Endothelial cell of umbilical vein (primary cell): ENCODE measurements around the gene IL4I1. TPM values are rescaled to one million over a fixed set of nuclear protein-coding genes. Genes with fewer than 3 reads are reported as not detected.

Source experiments
- BruUV-seq: library from RNA; stranded (reverse); fragments of 400-500 nt; replicated peaks from 2 replicates; lab custom pipeline; 2021; lab: Mats Ljungman, UMichigan
- CTCF ChIA-PET: fragments of 300-600, 350-600 bp; sonication (Branson Sonifier 250); formaldehyde crosslinking; loops from one replicate; lab custom pipeline; 2021; ENCODE audit warnings: antibody characterized with exemption, inconsistent platforms; lab: Charles Lee
- POLR2A ChIA-PET: fragments of 300-600, 350-600 bp; sonication (Branson Sonifier 250); formaldehyde crosslinking; loops from one replicate; lab custom pipeline; 2021; ENCODE audit warnings: antibody characterized with exemption, inconsistent platforms; lab: Charles Lee
- DNase-seq: peaks from one replicate; pipeline ENCODE4 v3.0.0-alpha.2; 2011; ENCODE audit warnings: low read depth, low spot score
- FAIRE-seq: peaks from 2 replicates; lab custom pipeline; 2011; peaks lifted over from hg19 to GRCh38; lab: Jason Lieb, UNC
- H2AFZ ChIP-seq: 2 replicates; pipeline ENCODE4 v1.6.0; 2012; ENCODE audit warnings: low read depth, low read length, control low read depth, inconsistent platforms
- H3K27ac ChIP-seq: 2 replicates; pipeline ENCODE4 v1.5.1; 2011; ENCODE audit warnings: low read depth, mild to moderate bottlenecking, control low read depth, low read length, moderate library complexity; ENCODE audit not compliant: insufficient read depth
- H3K27me3 ChIP-seq, 2 experiments: 2 replicates each; pipeline versions ENCODE4 v1.6.0 to v1.6.1; 2011; ENCODE audit warnings: low read length in 2 of 2, mixed read lengths in 1 of 2; ENCODE audit not compliant: control insufficient read depth in 2 of 2, insufficient read depth in 2 of 2
- H3K36me3 ChIP-seq, 2 experiments: 2 replicates in 1 of 2; 3 replicates in 1 of 2; pipeline ENCODE4 v1.5.1; 2011; ENCODE audit warnings: low read length in 2 of 2, mild to moderate bottlenecking in 1 of 2, moderate library complexity in 1 of 2; ENCODE audit not compliant: control insufficient read depth in 2 of 2, insufficient read depth in 2 of 2; ENCODE audit errors: extremely low read depth in 1 of 2
- H3K4me1 ChIP-seq: 3 replicates; pipeline ENCODE4 v1.5.1; 2011; ENCODE audit warnings: mild to moderate bottlenecking, low read length; ENCODE audit not compliant: control insufficient read depth, insufficient read depth; ENCODE audit errors: extremely low read depth
- H3K4me2 ChIP-seq: 2 replicates; pipeline ENCODE4 v1.6.1; 2011; ENCODE audit warnings: low read length, control low read depth, mixed read lengths; ENCODE audit not compliant: insufficient read depth
- H3K4me3 ChIP-seq, 3 experiments: fragments of 200-600 bp in 1 of 3; sonication (generic), shearing (Covaris generic) in 1 of 3; replicated peaks in 1 of 3; 2 replicates each; pipeline ENCODE4 v1.5.1; 2011 to 2016; ENCODE audit warnings: control low read depth in 3 of 3, low read length in 3 of 3, mild to moderate bottlenecking in 2 of 3, inconsistent platforms in 1 of 3, low read depth in 1 of 3, moderate library complexity in 1 of 3; ENCODE audit not compliant: insufficient read depth in 1 of 3
- H3K79me2 ChIP-seq: 2 replicates; pipeline ENCODE4 v1.6.0; 2012; ENCODE audit warnings: low read length, inconsistent platforms; ENCODE audit not compliant: control insufficient read depth, insufficient read depth
- H3K9ac ChIP-seq: replicated peaks from 2 replicates; pipeline ENCODE3; 2011; ENCODE audit warnings: low read length, control low read depth; ENCODE audit not compliant: insufficient read depth; ENCODE audit errors: extremely low read depth
- H3K9me1 ChIP-seq: replicated peaks from 3 replicates; pipeline ENCODE4 v1.6.0; 2011; ENCODE audit warnings: mild to moderate bottlenecking, low read length; ENCODE audit not compliant: control insufficient read depth, insufficient read depth; ENCODE audit errors: extremely low read depth
- H3K9me3 ChIP-seq: replicated peaks from 2 replicates; pipeline ENCODE4 v1.5.1; 2012; ENCODE audit warnings: low read length, inconsistent platforms; ENCODE audit not compliant: control insufficient read depth, insufficient read depth
- H4K20me1 ChIP-seq: replicated peaks from 2 replicates; pipeline ENCODE3; 2011; ENCODE audit warnings: mild to moderate bottlenecking, low read length; ENCODE audit not compliant: control insufficient read depth, insufficient read depth; ENCODE audit errors: extremely low read depth
- CTCF ChIP-seq, 2 donors: IDR thresholded peaks; 1 replicate in 1 of 2; 2 replicates in 1 of 2; pipeline ENCODE4 v1.5.1; 2011; ENCODE audit warnings: low read length in 2 of 2, mild to moderate bottlenecking in 2 of 2, moderate library complexity in 2 of 2, control low read depth in 1 of 2, inconsistent platforms in 1 of 2, low read depth in 1 of 2; ENCODE audit not compliant: insufficient read depth in 1 of 2; ENCODE audit errors: extremely low read depth in 1 of 2
- EZH2 ChIP-seq: IDR thresholded peaks from 2 replicates; pipeline ENCODE4 v1.6.1; 2012; ENCODE audit warnings: borderline replicate concordance, low read depth, mild to moderate bottlenecking, moderate library complexity, low read length, inconsistent platforms; ENCODE audit not compliant: severe bottlenecking
- FOS ChIP-seq: IDR thresholded peaks from 2 replicates; pipeline ENCODE4 v1.6.1; 2011; ENCODE audit warnings: mild to moderate bottlenecking, low read length, moderate library complexity, borderline replicate concordance; ENCODE audit not compliant: insufficient read depth
- GATA2 ChIP-seq: IDR thresholded peaks from 2 replicates; pipeline ENCODE4 v1.7.0; 2011; ENCODE audit warnings: low read depth, mild to moderate bottlenecking, moderate library complexity, mixed read lengths, low read length; ENCODE audit not compliant: insufficient read length, insufficient read depth
- JUN ChIP-seq: IDR thresholded peaks from 2 replicates; pipeline ENCODE4 v1.6.1; 2011; ENCODE audit warnings: borderline replicate concordance, low read depth; ENCODE audit not compliant: insufficient read length, insufficient read depth
- MAX ChIP-seq: IDR thresholded peaks from 2 replicates; pipeline ENCODE4 v1.6.1; 2011; ENCODE audit not compliant: insufficient read depth, insufficient read length
- MYC ChIP-seq: IDR thresholded peaks from one replicate; pipeline ENCODE4 v1.6.1; 2011; ENCODE audit warnings: mild to moderate bottlenecking, low read depth, low read length
- POLR2A ChIP-seq: IDR thresholded peaks from 2 replicates; pipeline ENCODE4 v1.6.1; 2012; ENCODE audit warnings: low read depth, mild to moderate bottlenecking, control low read depth, low read length
- dilution Hi-C: fragments of 300-500 bp; cut with MboI; formaldehyde crosslinking; loops from one replicate; pipeline ENCODE4 v1.15.0; 2019; ENCODE audit warnings: low sequenced_read_pairs; ENCODE audit not compliant: extremely low pct_ligation_motif_present
- intact Hi-C: fragments of 100-400 bp; cut with micrococcal nuclease; formaldehyde crosslinking; loops from one replicate; pipeline ENCODE4 v1.10.0; 2022
- polyA plus RNA-seq, 4 experiments: library from polyadenylated mRNA; depleted of rRNA in 3 of 4; stranded (reverse) in 3 of 4; unstranded in 1 of 4; fragments of >200 nt; gene quantifications; 2 replicates each; pipeline versions ENCODE4 v1.2.1 to v1.2.3, GENCODE V29; 2011 to 2012; ENCODE audit warnings: missing spikeins in 1 of 4
- total RNA-seq: library from RNA; stranded (reverse); gene quantifications from 2 replicates; pipeline ENCODE4 v1.2.3, GENCODE V29; 2021

IL4I1 gene
- total and polyA plus RNA-seq, 2 donors (not counting 3 experiments of a cell fraction or from before 2014, with no cell fraction given) = 5.0 to 5.6 TPM

- H3K4me3 ChIP-seq = no peak overlapping the region
- peaks cover 26% of the 10 kb centered on the region for H3K79me2 ChIP-seq
- H3K9ac ChIP-seq = no peak overlapping the region
- DNase-seq = no peak
- H3K27ac ChIP-seq = no peak overlapping the region
- TF ChIP-seq CTCF (IDR thresholded peaks at IDR 0.05; ENCODE audit: extremely low read depth in 1 of 2, insufficient read depth in 1 of 2, low read depth in 1 of 2, low read length in 2 of 2) = no peak
- peaks cover 27% of the 10 kb centered on the region for H3K4me1 ChIP-seq
- no peak overlapping the region for H2AFZ ChIP-seq
- H3K9me1 ChIP-seq = no peaks in the 10 kb centered on the region
- CTCF ChIA-PET = no interaction called here
- no peaks in the 10 kb centered on the region for H3K27me3 ChIP-seq
- no peaks in the 10 kb centered on the region for H3K9me3 ChIP-seq
- intact Hi-C loops = no loop called here
- dilution Hi-C loops = no loop called here
- no peaks in the 10 kb centered on the region for H4K20me1 ChIP-seq
- no TSS peak for BruUV-seq
- FAIRE-seq = no peak
- POLR2A ChIA-PET = no interaction called here
- peaks cover 13 to 34% of the 10 kb centered on the region in 2 experiments for H3K36me3 ChIP-seq
- no peak overlapping the region for H3K4me2 ChIP-seq
These were observed 32.8 kb downstream of the IL4I1 start for GRCh38 chr19:49863935-49864320.

- TF ChIP-seq EZH2 (no peak), GATA2 (no peak), FOS (no peak), CTCF (IDR thresholded peaks at IDR 0.05; ENCODE audit: extremely low read depth in 1 of 2, insufficient read depth in 1 of 2, low read depth in 1 of 2, low read length in 2 of 2) (no peak), JUN (no peak), MYC (no peak), MAX (no peak), POLR2A (no peak)
- H3K4me3 ChIP-seq = no peak overlapping the region
- H3K9me3 ChIP-seq = no peaks in the 10 kb centered on the region
- dilution Hi-C loops (no loop called here), intact Hi-C loops (no loop called here)
- no peak overlapping the region for H3K4me2 ChIP-seq
- POLR2A ChIA-PET = no interaction called here
- no peak for FAIRE-seq
- H2AFZ ChIP-seq = no peak overlapping the region
- CTCF ChIA-PET = no interaction called here
- no peaks in the 10 kb centered on the region for H4K20me1 ChIP-seq
- H3K9me1 ChIP-seq = no peaks in the 10 kb centered on the region
- peaks cover 26% of the 10 kb centered on the region for H3K79me2 ChIP-seq
- no peaks in the 10 kb centered on the region for H3K27me3 ChIP-seq
- H3K36me3 ChIP-seq = peaks cover 13 to 38% of the 10 kb centered on the region in 2 experiments
- no TSS peak for BruUV-seq
- no peak overlapping the region for H3K27ac ChIP-seq
- no peak overlapping the region for H3K9ac ChIP-seq
- no peak for DNase-seq
- peaks cover 25% of the 10 kb centered on the region for H3K4me1 ChIP-seq
These were observed 33.3 kb downstream of the IL4I1 start for GRCh38 chr19:49863254-49863934.
